ENCODE measurements around the gene TNXB.
A peak's percentile ranks its signal among the peaks of the same experiment; 100 is the strongest.

GRCh38 chr6:32047855-32048766 is 61.0 kb downstream of the TNXB start:
- peak; percentile 58 for TF ChIP-seq CTCF (IDR thresholded peaks at IDR 0.05; ENCODE audit: poor library complexity, severe bottlenecking)
- TF ChIP-seq EZH2 (IDR thresholded peaks at IDR 0.05; ENCODE audit: borderline replicate concordance, insufficient read depth, low read length, poor library complexity, severe bottlenecking), result no peak
- no peak for TF ChIP-seq POLR2AphosphoS5 (IDR thresholded peaks at IDR 0.05)
- no peak for TF ChIP-seq EP300 (conservative IDR thresholded peaks at IDR 0.05; ENCODE audit: poor library complexity, severe bottlenecking)
- no peak for TF ChIP-seq TAF1 (IDR thresholded peaks at IDR 0.05; ENCODE audit: low read depth)

Measured in neural cell (in vitro differentiated cells).